RKO (cell line): ENCODE data around the gene ATP2A3.
A peak's percentile ranks its signal among the peaks of the same experiment; 100 is the strongest.

Experiments
- DNase-seq: peaks from one replicate; pipeline ENCODE4 v3.0.0-alpha.2; 2016; ENCODE audit warnings: low spot score

ATP2A3 gene

GRCh38 chr17:3910420-3911270 is 53.6 kb downstream of the ATP2A3 start:
- DNase-seq, result no peak

- DNase-seq, result no peak
Observed at GRCh38 chr17:3909257-3909656, 55.0 kb downstream of the ATP2A3 start.

GRCh38 chr17:3907483-3908216 is 56.6 kb downstream of the ATP2A3 start:
- DNase-seq, result no peak

- no peak for DNase-seq
Observed at GRCh38 chr17:3906881-3907280, 57.4 kb downstream of the ATP2A3 start.

- no peak for DNase-seq
Observed at GRCh38 chr17:3905017-3905520, 59.2 kb downstream of the ATP2A3 start.

GRCh38 chr17:3904501-3904900 is 59.7 kb downstream of the ATP2A3 start:
- no peak for DNase-seq

- DNase-seq, result no peak
Observed at GRCh38 chr17:3903881-3904290, 60.4 kb downstream of the ATP2A3 start.

- DNase-seq, result no peak
Observed at GRCh38 chr17:3903051-3903825, 61.0 kb downstream of the ATP2A3 start.

- no peak for DNase-seq
Observed at GRCh38 chr17:3900646-3901045, 63.6 kb downstream of the ATP2A3 start.

- no peak for DNase-seq
Observed at GRCh38 chr17:3897731-3898130, 66.5 kb downstream of the ATP2A3 start.

- no peak for DNase-seq
Observed at GRCh38 chr17:3896968-3897235, 67.3 kb downstream of the ATP2A3 start.

GRCh38 chr17:3896108-3896967 is 67.9 kb downstream of the ATP2A3 start:
- no peak for DNase-seq

- DNase-seq, result no peak
Observed at GRCh38 chr17:3895354-3895753, 68.9 kb downstream of the ATP2A3 start.

- no peak for DNase-seq
Observed at GRCh38 chr17:3894911-3895343, 69.3 kb downstream of the ATP2A3 start.

- no peak for DNase-seq
Observed at GRCh38 chr17:3894188-3894587, 70.0 kb downstream of the ATP2A3 start.

GRCh38 chr17:3893720-3894116 is 70.5 kb downstream of the ATP2A3 start:
- DNase-seq, result no peak

GRCh38 chr17:3893003-3893719 is 71.1 kb downstream of the ATP2A3 start, which contains the start of gene CAMKK1:
Gene CAMKK1, minus strand, starts transcription at chr17:3893053. Its CDS starts 7,366 bp downstream, at chr17:3885687.
- peak; percentile 84 for DNase-seq

GRCh38 chr17:3892095-3892998 is 71.9 kb downstream of the ATP2A3 start:
- DNase-seq, result peak; percentile 62

GRCh38 chr17:3891626-3892094 is 72.6 kb downstream of the ATP2A3 start:
- no peak for DNase-seq

GRCh38 chr17:3890878-3891219 is 73.4 kb downstream of the ATP2A3 start:
- no peak for DNase-seq
